Breast epithelium (tissue), 4 donors: ENCODE measurements around the gene DDX46. TPM values are rescaled to one million over a fixed set of nuclear protein-coding genes. Genes with fewer than 3 reads are reported as not detected.
A peak's percentile ranks its signal among the peaks of the same experiment; 100 is the strongest.

Source experiments
- DNase-seq, 2 donors: peaks; one replicate each; pipeline ENCODE4 v3.0.0-alpha.2; 2019; ENCODE audit warnings: low spot score in 2 of 2
- H3K27ac ChIP-seq, 2 donors: fragments of 200-600 bp; sonication (generic) in 1 of 2; one replicate each; pipeline ENCODE4 v1.5.1; 2016 to 2019; ENCODE audit warnings: mild to moderate bottlenecking in 1 of 2
- H3K27me3 ChIP-seq, 2 donors: fragments of 200-600 bp; sonication (generic) in 1 of 2; one replicate each; pipeline versions ENCODE4 v1.5.1 to v1.6.0; 2017 to 2019; ENCODE audit warnings: control low read depth in 1 of 2, mild to moderate bottlenecking in 1 of 2
- H3K36me3 ChIP-seq: fragments of 200-600 bp; one replicate; pipeline ENCODE4 v1.5.1; 2019
- H3K4me1 ChIP-seq, 2 donors: fragments of 200-600 bp; sonication (generic); one replicate each; pipeline ENCODE4 v1.5.1; 2016 to 2019; ENCODE audit warnings: control low read depth in 1 of 2
- H3K4me3 ChIP-seq, 3 donors: fragments of 200-600 bp; sonication (generic); 1 replicate in 2 of 3; 2 replicates in 1 of 3; pipeline ENCODE4 v1.5.1; 2016 to 2019; ENCODE audit warnings: mild to moderate bottlenecking in 3 of 3, moderate library complexity in 2 of 3
- H3K9me3 ChIP-seq, 2 donors: fragments of 200-600 bp; sonication (generic) in 1 of 2; one replicate each; pipeline ENCODE4 v1.5.1; 2016 to 2019; ENCODE audit warnings: control low read depth in 1 of 2
- CTCF ChIP-seq, 3 donors: fragments of 450-650 bp; IDR thresholded peaks; one replicate each; pipeline ENCODE4 v1.5.1; 2016 to 2017; ENCODE audit warnings: antibody characterized with exemption in 3 of 3, mild to moderate bottlenecking in 3 of 3, moderate library complexity in 3 of 3
- POLR2A ChIP-seq: fragments of 450-650 bp; IDR thresholded peaks from one replicate; pipeline ENCODE4 v1.6.1; 2016; ENCODE audit warnings: antibody characterized with exemption, mild to moderate bottlenecking, moderate library complexity
- POLR2AphosphoS5 ChIP-seq, 3 donors: sonication (generic); formaldehyde crosslinking; IDR thresholded peaks; one replicate each; pipeline ENCODE4 v1.6.1; 2017; ENCODE audit warnings: antibody characterized with exemption in 3 of 3
- intact Hi-C: fragments of 100-400 bp; cut with DNase I; formaldehyde crosslinking; loops from one replicate; pipeline ENCODE4 v1.15.1; 2023; ENCODE audit warnings: low total_unique reads
- total RNA-seq, 3 donors: library from RNA; depleted of rRNA; stranded (reverse); fragments of >200 nt; gene quantifications; one replicate each; pipeline ENCODE4 v1.1.0, GENCODE V29; 2016

Gene DDX46
- total RNA-seq, 3 donors from 2014 or later = 37.8 to 62.6 (median 51.1) TPM

DNA sequence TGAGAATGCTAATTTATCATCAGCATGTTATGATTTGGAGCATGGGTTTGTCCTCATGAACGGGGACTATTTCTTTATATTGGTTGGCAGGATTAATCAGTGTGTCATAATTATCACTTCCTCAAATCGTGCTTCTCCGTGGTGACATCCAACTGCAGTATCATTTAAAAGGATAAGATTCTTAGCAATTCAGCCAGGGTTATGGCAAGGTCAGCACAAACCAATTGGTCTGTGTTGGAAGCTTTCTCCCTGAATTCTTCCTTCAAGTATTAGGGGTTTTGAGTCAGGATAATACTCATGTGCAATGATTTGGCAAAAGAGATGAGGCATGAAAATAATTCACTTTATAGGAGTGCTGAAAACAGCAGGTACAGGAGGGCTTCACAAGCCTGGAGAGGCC is 25.8 kb upstream of the DDX46 start:
- no peak for DNase-seq
- H3K4me3 ChIP-seq = no peak overlapping the region
- no peaks in the 10 kb centered on the region for H3K27me3 ChIP-seq
- intact Hi-C loops = no loop called here
- no peak for TF ChIP-seq CTCF (IDR thresholded peaks at IDR 0.05)
- no peak overlapping the region for H3K27ac ChIP-seq
- no peaks in the 10 kb centered on the region for H3K9me3 ChIP-seq
- no peaks in the 10 kb centered on the region for H3K4me1 ChIP-seq
- no peaks in the 10 kb centered on the region for H3K36me3 ChIP-seq

DNA sequence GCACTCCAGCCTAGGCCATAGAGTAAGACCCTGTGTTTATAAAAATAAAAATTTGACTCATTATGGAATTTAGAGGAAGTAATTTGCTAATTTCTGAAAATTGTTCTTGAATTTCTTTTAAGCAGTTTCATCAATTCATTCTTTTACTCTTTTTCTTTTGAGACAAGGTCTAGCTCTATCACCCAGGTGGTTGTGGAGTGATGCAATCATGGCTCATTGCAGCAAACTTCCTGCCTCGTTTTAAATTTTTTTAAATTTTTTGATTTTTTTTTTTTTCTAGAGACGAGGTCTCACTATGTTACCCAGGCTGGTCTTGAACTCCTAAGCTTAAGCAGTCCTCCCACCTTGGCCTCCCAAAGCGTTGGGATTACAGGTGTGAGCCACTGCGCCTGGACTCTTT is 23.3 kb upstream of the DDX46 start:
- no peak for DNase-seq
- no peak for TF ChIP-seq POLR2A
- TF ChIP-seq CTCF (IDR thresholded peaks at IDR 0.05) = no peak
- no peak for TF ChIP-seq POLR2AphosphoS5 (IDR thresholded peaks at IDR 0.05)
- no peak overlapping the region for H3K4me3 ChIP-seq
- H3K4me1 ChIP-seq = peaks cover 4 to 6% of the 10 kb centered on the region in 2 donors
- H3K27me3 ChIP-seq = no peaks in the 10 kb centered on the region
- H3K27ac ChIP-seq = no peak overlapping the region
- intact Hi-C loops = no loop called here
- no peaks in the 10 kb centered on the region for H3K9me3 ChIP-seq
- H3K36me3 ChIP-seq = no peaks in the 10 kb centered on the region

GRCh38 chr5:134736173-134736812 is 22.3 kb upstream of the DDX46 start:
- Histone ChIP-seq H3K4me1 (peaks cover 4 to 7% of the 10 kb centered on the region in 2 donors), H3K36me3 (no peaks in the 10 kb centered on the region), H3K27ac (no peak overlapping the region)

DNA sequence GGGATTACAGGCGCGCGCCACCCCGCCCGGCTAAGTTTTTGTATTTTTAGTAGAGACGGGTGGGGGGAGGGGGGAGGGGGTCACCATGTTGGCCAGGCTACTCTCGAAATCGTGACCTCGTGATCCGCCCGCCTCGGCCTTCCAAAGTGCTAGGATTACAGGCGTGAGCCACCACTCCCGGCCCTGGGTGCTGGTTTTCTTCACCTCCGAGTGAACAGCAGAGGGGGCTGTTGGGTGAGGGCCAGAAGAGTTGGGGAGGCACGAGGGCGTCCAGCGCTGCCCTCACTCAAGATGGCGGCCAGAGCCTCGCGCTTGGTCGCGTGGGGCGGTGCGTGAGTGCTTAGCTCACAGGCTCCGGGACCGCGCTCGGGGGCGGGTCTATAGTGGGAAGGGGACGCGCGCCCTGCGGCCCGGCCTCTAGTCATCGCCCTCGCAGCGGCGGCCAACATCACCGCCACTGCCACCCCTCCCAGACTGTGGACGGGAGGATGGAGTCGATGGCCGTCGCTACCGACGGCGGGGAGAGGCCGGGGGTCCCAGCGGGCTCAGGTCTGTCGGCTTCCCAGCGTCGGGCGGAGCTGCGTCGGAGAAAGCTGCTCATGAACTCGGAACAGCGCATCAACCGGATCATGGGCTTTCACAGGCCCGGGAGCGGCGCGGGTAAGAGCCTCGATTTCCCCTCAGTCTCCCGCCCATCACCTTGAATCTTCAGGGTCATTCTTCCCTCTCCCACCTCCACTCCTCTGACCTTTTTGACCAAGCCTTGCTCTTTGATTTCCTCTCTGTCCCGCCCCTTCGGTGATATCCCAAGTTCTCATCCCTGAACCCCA is 20.2 kb upstream of the DDX46 start, which contains the start of gene CAMLG:
TSS of gene CAMLG (plus strand) at position 416 of the 830 bp plus-strand sequence. CDS start at position 489, 73 bp downstream.
- Histone ChIP-seq H3K27me3 (no peaks in the 10 kb centered on the region), H3K36me3 (no peaks in the 10 kb centered on the region), H3K4me3 (peak within 1 kb of the TSS; percentile 82 to 92 (median 88)), H3K27ac (peak within 1 kb of the TSS; percentile 96 to 98), H3K4me1 (peaks cover 4 to 7% of the 10 kb centered on the region in 2 donors), H3K9me3 (no peaks in the 10 kb centered on the region)
- TF ChIP-seq POLR2A (peak; percentile 80), POLR2AphosphoS5 (IDR thresholded peaks at IDR 0.05) (peak; percentile 86 to 96 (median 88)), CTCF (IDR thresholded peaks at IDR 0.05) (peak in 2 of 3 donors; percentile 41 to 52)
- DNase-seq = peak; percentile 94 to 95
- intact Hi-C loops = no loop called here

More at GRCh38 chr5:134736173-134736812, 22.3 kb upstream of the DDX46 start:
- intact Hi-C loops = no loop called here
- Histone ChIP-seq H3K27me3 (no peaks in the 10 kb centered on the region), H3K9me3 (no peaks in the 10 kb centered on the region), H3K4me3 (no peak overlapping the region)
- DNase-seq = no peak
- no peak for TF ChIP-seq CTCF (IDR thresholded peaks at IDR 0.05)
- TF ChIP-seq POLR2AphosphoS5 (IDR thresholded peaks at IDR 0.05) = no peak
- no peak for TF ChIP-seq POLR2A
